SK-N-SH (cell line): ENCODE data around the gene PDK1. TPM values are rescaled to one million over a fixed set of nuclear protein-coding genes. Genes with fewer than 3 reads are reported as not detected.
"Not testable (repeated sequence)": the region's sequence is repeated elsewhere in the genome, so short reads cannot be mapped to it uniquely, and the experiment has no call there.

Experiments used
- CTCF ChIA-PET: fragments of 300-600, 350-600 bp; formaldehyde crosslinking; extraction: SDS; loops from one replicate; lab custom pipeline; 2021; lab: Yijun Ruan, JAX
- POLR2A ChIA-PET: fragments of 350-600 bp; sonication (Branson Sonifier 250); formaldehyde crosslinking; extraction: SDS; loops from one replicate; lab custom pipeline; 2020; ENCODE audit warnings: antibody characterized with exemption, inconsistent platforms; lab: Yijun Ruan, JAX
- DNase-seq: peaks from one replicate; pipeline ENCODE4 v3.0.0; 2012
- H2AFZ ChIP-seq: fragments of 200-600 bp; sonication (generic); 2 replicates; pipeline ENCODE4 v1.8.1; 2016; ENCODE audit warnings: antibody characterized with exemption, mild to moderate bottlenecking, low read depth
- H3F3A ChIP-seq: fragments of 200-600 bp; sonication (generic); replicated peaks from 2 replicates; pipeline ENCODE3; 2016; ENCODE audit warnings: antibody characterized with exemption, mild to moderate bottlenecking; ENCODE audit not compliant: insufficient read depth
- H3K27ac ChIP-seq, 2 experiments: fragments of 200-500 bp in 1 of 2; fragments of 200-600 bp in 1 of 2; sonication (Bioruptor generic) in 1 of 2; sonication (generic), shearing (Covaris generic) in 1 of 2; 2 replicates each; pipeline versions ENCODE4 v1.5.1 to v1.6.1; 2014 to 2016; ENCODE audit warnings: low read depth in 2 of 2, inconsistent platforms in 1 of 2, low read length in 1 of 2, mild to moderate bottlenecking in 1 of 2, mixed read lengths in 1 of 2
- H3K27me3 ChIP-seq: fragments of 200-600 bp; sonication (generic), shearing (Covaris generic); 2 replicates; pipeline ENCODE4 v1.6.1; 2016; ENCODE audit warnings: mixed run types; ENCODE audit not compliant: insufficient read depth
- H3K36me3 ChIP-seq, 2 experiments: fragments of 200-500 bp in 1 of 2; fragments of 200-600 bp in 1 of 2; sonication (Bioruptor generic) in 1 of 2; sonication (generic) in 1 of 2; replicated peaks in 1 of 2; 2 replicates each; pipeline versions ENCODE3 to v1.5.1; 2014 to 2016; ENCODE audit warnings: low read length in 1 of 2, mild to moderate bottlenecking in 1 of 2; ENCODE audit not compliant: insufficient read depth in 2 of 2, control insufficient read depth in 1 of 2
- H3K4me1 ChIP-seq, 2 experiments: fragments of 200-500 bp in 1 of 2; fragments of 200-600 bp in 1 of 2; sonication (Bioruptor generic) in 1 of 2; sonication (generic), shearing (Covaris generic) in 1 of 2; 2 replicates each; pipeline versions ENCODE4 v1.5.1 to v1.6.1; 2014 to 2016; ENCODE audit warnings: low read depth in 1 of 2, low read length in 1 of 2, mixed run types in 1 of 2; ENCODE audit not compliant: insufficient read depth in 2 of 2, control insufficient read depth in 1 of 2
- H3K4me2 ChIP-seq: fragments of 200-600 bp; sonication (generic), shearing (Covaris generic); 2 replicates; pipeline ENCODE4 v1.6.1; 2017; ENCODE audit warnings: mixed run types
- H3K4me3 ChIP-seq, 2 experiments: fragments of 200-500 bp in 1 of 2; fragments of 200-600 bp in 1 of 2; sonication (Bioruptor generic) in 1 of 2; sonication (generic), shearing (Covaris generic) in 1 of 2; 2 replicates each; pipeline versions ENCODE4 v1.5.1 to v1.8.1; 2014 to 2016; ENCODE audit warnings: low read depth in 2 of 2, inconsistent platforms in 1 of 2, low read length in 1 of 2, mild to moderate bottlenecking in 1 of 2, mixed read lengths in 1 of 2, moderate library complexity in 1 of 2
- H3K79me2 ChIP-seq: fragments of 200-600 bp; sonication (generic); 2 replicates; pipeline ENCODE4 v1.8.1; 2017; ENCODE audit warnings: mild to moderate bottlenecking; ENCODE audit not compliant: insufficient read depth
- H3K9ac ChIP-seq: fragments of 200-600 bp; sonication (generic); 2 replicates; pipeline ENCODE4 v1.6.1; 2017; ENCODE audit warnings: mixed run types
- H3K9me2 ChIP-seq: fragments of 200-600 bp; sonication (generic); 2 replicates; pipeline ENCODE4 v1.6.1; 2017; ENCODE audit warnings: mixed run types
- H3K9me3 ChIP-seq: fragments of 200-600 bp; sonication (generic); 2 replicates; pipeline ENCODE4 v1.6.1; 2017; ENCODE audit warnings: mixed run types, mild to moderate bottlenecking, moderate library complexity
- H4K20me1 ChIP-seq: fragments of 200-600 bp; sonication (generic); 2 replicates; pipeline ENCODE4 v1.6.1; 2017; ENCODE audit warnings: mild to moderate bottlenecking, mixed run types; ENCODE audit not compliant: insufficient read depth
- FOXM1 ChIP-seq: IDR thresholded peaks from 2 replicates; pipeline ENCODE4 v1.4.0; 2012; ENCODE audit warnings: low read depth, mild to moderate bottlenecking
- GATA2 ChIP-seq: sonication (generic); formaldehyde crosslinking; IDR thresholded peaks from 2 replicates; pipeline ENCODE4 v1.5.0; 2020; ENCODE audit warnings: mild to moderate bottlenecking, missing genetic modification reagents
- MXI1 ChIP-seq: IDR thresholded peaks from 2 replicates; pipeline ENCODE4 v1.6.1; 2012; ENCODE audit warnings: mild to moderate bottlenecking, low read depth, low read length, improper control_type of control experiment
- RAD21 ChIP-seq: IDR thresholded peaks from 2 replicates; pipeline ENCODE4 v1.6.1; 2012; ENCODE audit warnings: mild to moderate bottlenecking, low read length
- RFX5 ChIP-seq: IDR thresholded peaks from 2 replicates; pipeline ENCODE4 v1.6.1; 2012; ENCODE audit warnings: mild to moderate bottlenecking, improper control_type of control experiment, low read length
- RXRA ChIP-seq: IDR thresholded peaks from 2 replicates; pipeline ENCODE4 v1.4.0; 2012; ENCODE audit warnings: low read depth, mild to moderate bottlenecking, borderline replicate concordance
- SMC3 ChIP-seq: IDR thresholded peaks from 2 replicates; pipeline ENCODE4 v1.6.1; 2012; ENCODE audit warnings: low read depth, low read length, improper control_type of control experiment
- WGBS: methylation state at CpG from one replicate; pipeline ENCODE4 v1.1.6; 2017; ENCODE audit warnings: low lambda C conversion rate; 5-methylcytosine and 5-hydroxymethylcytosine counted together
- polyA plus RNA-seq, 3 experiments: library from polyadenylated mRNA; depleted of rRNA; stranded (reverse); fragments of >200 nt; gene quantifications; 2 replicates each; pipeline ENCODE4 v1.2.3, GENCODE V29; 2012
- TF ChIP-seq, protein P1 (sequence below): IDR thresholded peaks from 2 replicates; pipeline ENCODE4 v1.6.1; 2012; ENCODE audit warnings: mild to moderate bottlenecking, low read depth, low read length, moderate library complexity
- TF ChIP-seq, protein P2 (sequence below): IDR thresholded peaks from 2 replicates; pipeline ENCODE4 v1.4.0; 2012; ENCODE audit warnings: low read depth, borderline replicate concordance
- TF ChIP-seq, protein P3 (sequence below): fragments of 150-350 bp; IDR thresholded peaks from 2 replicates; pipeline ENCODE4 v1.6.1; 2017; ENCODE audit warnings: antibody characterized with exemption, low read length, low read depth, borderline replicate concordance

PDK1 gene
- polyA plus RNA-seq, 1 of the 3 experiments (the other 2 are of a cell fraction), result 5.3 TPM

DNA sequence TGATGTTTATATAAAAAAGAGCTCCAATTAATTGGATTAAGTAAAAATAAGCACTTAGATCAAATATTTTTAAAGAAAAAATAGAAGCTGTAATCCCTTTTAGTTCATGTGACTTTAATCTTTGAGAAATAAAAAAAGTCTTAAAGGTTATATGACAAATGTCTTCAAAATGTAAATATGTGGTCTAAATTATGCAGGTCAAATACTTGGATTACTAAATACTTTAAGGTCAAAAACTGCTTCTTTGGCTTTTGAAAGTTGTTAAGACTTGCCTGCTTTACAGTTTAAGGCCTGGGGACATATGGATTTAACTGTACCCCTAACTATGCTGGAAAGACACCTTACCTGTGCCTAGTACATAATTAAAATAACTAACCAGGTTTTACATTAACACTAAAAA lies 15.5 kb upstream of the PDK1 start (continued):
- TF ChIP-seq, protein P1, sequence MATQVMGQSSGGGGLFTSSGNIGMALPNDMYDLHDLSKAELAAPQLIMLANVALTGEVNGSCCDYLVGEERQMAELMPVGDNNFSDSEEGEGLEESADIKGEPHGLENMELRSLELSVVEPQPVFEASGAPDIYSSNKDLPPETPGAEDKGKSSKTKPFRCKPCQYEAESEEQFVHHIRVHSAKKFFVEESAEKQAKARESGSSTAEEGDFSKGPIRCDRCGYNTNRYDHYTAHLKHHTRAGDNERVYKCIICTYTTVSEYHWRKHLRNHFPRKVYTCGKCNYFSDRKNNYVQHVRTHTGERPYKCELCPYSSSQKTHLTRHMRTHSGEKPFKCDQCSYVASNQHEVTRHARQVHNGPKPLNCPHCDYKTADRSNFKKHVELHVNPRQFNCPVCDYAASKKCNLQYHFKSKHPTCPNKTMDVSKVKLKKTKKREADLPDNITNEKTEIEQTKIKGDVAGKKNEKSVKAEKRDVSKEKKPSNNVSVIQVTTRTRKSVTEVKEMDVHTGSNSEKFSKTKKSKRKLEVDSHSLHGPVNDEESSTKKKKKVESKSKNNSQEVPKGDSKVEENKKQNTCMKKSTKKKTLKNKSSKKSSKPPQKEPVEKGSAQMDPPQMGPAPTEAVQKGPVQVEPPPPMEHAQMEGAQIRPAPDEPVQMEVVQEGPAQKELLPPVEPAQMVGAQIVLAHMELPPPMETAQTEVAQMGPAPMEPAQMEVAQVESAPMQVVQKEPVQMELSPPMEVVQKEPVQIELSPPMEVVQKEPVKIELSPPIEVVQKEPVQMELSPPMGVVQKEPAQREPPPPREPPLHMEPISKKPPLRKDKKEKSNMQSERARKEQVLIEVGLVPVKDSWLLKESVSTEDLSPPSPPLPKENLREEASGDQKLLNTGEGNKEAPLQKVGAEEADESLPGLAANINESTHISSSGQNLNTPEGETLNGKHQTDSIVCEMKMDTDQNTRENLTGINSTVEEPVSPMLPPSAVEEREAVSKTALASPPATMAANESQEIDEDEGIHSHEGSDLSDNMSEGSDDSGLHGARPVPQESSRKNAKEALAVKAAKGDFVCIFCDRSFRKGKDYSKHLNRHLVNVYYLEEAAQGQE, result no peak
- TF ChIP-seq RAD21 (no peak), RFX5 (no peak), GATA2 (CRISPR knock-in tag) (no peak), FOXM1 (no peak)
- TF ChIP-seq, all 33 proteins: peak for 0

DNA sequence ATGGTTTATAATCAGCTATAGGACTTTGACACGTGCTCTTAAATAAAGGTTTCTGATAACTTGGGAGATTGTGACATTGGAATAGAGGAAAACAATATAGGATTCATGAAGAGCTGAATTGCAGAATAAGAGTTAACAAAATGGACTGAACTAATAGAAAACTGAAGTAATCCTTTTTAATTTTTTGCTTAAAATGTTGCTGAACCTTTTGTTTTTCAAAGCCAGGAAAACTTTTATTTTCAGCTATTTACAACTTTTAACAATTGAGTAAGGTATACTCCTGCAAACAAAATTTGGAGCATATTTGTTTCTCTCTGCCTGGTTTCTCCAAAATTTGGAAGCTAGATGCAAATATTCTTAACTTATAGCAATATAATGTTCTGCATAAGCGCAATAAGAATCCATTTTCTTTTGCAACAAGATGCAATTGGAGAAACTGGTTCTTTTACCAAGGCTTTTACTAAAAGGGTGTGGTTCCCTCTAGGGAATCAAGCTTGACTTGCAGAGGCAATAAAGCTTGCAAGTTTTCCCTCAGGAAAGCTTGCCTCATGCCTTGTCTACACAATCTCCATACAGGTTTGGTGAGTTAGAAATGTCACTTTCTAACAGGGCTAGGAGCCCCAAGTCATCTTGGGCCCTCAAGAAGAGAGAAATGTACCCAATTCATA lies 10.3 kb upstream of the PDK1 start:
- POLR2A ChIA-PET, result no interaction called here
- H3K4me2 ChIP-seq, result no peak overlapping the region
- no peak overlapping the region for H3K9ac ChIP-seq
- 50% methylated on average over 2 of the region's 2 CpGs for WGBS
- no peak overlapping the region for H3K27ac ChIP-seq
- H3F3A ChIP-seq, result no peaks in the 10 kb centered on the region
- no peaks in the 10 kb centered on the region for H3K79me2 ChIP-seq
- no peaks in the 10 kb centered on the region for H3K4me1 ChIP-seq
- H2AFZ ChIP-seq, result no peak overlapping the region
- no peaks in the 10 kb centered on the region for H3K36me3 ChIP-seq
- DNase-seq, result no peak
- CTCF ChIA-PET, result no interaction called here
- H3K27me3 ChIP-seq, result no peaks in the 10 kb centered on the region
- TF ChIP-seq, protein P2, sequence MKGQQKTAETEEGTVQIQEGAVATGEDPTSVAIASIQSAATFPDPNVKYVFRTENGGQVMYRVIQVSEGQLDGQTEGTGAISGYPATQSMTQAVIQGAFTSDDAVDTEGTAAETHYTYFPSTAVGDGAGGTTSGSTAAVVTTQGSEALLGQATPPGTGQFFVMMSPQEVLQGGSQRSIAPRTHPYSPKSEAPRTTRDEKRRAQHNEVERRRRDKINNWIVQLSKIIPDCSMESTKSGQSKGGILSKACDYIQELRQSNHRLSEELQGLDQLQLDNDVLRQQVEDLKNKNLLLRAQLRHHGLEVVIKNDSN, result no peak
- H4K20me1 ChIP-seq, result no peaks in the 10 kb centered on the region
- H3K4me3 ChIP-seq, result no peak overlapping the region
- no peaks in the 10 kb centered on the region for H3K9me2 ChIP-seq
- H3K9me3 ChIP-seq, result peaks cover 8% of the 10 kb centered on the region; the same call in 1 of the 2 replicates

DNA sequence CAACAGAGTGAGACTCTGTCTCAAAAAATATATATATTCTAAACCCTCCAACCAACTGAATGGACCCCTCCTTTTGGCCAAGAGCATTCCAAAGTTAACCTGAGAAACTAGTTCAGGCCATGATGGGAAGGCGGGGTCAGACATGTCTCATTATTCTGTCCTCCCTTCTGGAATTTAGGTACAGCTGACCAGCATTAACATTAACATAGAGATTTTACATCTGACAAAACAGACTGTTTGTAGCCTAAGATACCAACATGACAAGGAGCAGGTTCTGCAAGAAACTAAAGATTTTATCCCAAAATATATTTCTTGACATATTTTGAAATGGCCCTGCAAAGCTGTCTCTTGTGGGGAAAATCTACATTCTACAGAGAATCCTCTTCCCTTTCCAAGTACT lies 6.8 kb upstream of the PDK1 start:
- no peaks in the 10 kb centered on the region for H3F3A ChIP-seq
- no peak for TF ChIP-seq MXI1
- no peak for TF ChIP-seq SMC3
- TF ChIP-seq, protein P3, sequence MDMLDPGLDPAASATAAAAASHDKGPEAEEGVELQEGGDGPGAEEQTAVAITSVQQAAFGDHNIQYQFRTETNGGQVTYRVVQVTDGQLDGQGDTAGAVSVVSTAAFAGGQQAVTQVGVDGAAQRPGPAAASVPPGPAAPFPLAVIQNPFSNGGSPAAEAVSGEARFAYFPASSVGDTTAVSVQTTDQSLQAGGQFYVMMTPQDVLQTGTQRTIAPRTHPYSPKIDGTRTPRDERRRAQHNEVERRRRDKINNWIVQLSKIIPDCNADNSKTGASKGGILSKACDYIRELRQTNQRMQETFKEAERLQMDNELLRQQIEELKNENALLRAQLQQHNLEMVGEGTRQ, result no peak
- TF ChIP-seq RXRA, result no peak
- TF ChIP-seq, protein P2, result no peak

DNA sequence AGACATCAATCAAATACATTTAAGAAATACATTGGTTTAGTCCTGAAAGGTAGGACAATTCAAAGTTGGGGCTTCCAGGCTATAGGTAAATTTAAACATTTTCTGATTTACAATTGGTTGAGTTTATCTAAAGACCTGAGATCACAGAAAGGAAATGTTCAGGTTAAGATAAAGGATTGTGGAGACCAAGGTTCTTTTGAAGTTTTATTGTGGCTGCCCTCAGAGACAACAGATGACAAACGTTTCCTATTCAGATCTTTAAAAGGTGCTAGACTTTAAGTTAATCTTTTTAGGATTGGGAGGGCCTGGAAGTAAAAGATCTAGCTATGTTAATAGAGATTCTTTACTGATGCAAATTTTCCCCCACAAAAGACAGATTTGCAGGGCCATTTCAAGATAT lies 6.1 kb upstream of the PDK1 start:
- POLR2A ChIA-PET, result not testable (repeated sequence)

More for the DNA sequence above, 6.8 kb upstream of the PDK1 start:
- no peaks in the 10 kb centered on the region for H3K27me3 ChIP-seq
- no peak overlapping the region for H3K4me3 ChIP-seq
- no peaks in the 10 kb centered on the region for H4K20me1 ChIP-seq
- WGBS, result 83% methylated on average over 1 of the region's 1 CpG
- no peaks in the 10 kb centered on the region for H3K36me3 ChIP-seq
- H3K79me2 ChIP-seq, result no peaks in the 10 kb centered on the region
- CTCF ChIA-PET, result no interaction called here
- H2AFZ ChIP-seq, result no peak overlapping the region
- no peak for DNase-seq
- no peak overlapping the region for H3K4me2 ChIP-seq
- H3K9ac ChIP-seq, result no peak overlapping the region
- no peak overlapping the region for H3K27ac ChIP-seq
- H3K9me3 ChIP-seq, result peaks cover 8% of the 10 kb centered on the region; the same call in 1 of the 2 replicates
- POLR2A ChIA-PET, result no interaction called here
- H3K4me1 ChIP-seq, result peaks cover 0 to 4% of the 10 kb centered on the region in 2 experiments; a peak in 1 of 4 replicates
- H3K9me2 ChIP-seq, result no peaks in the 10 kb centered on the region

More for the DNA sequence above, 6.1 kb upstream of the PDK1 start:
- H3K4me2 ChIP-seq, H3K4me1 ChIP-seq, CTCF ChIA-PET, H2AFZ ChIP-seq, H3K9ac ChIP-seq, DNase-seq, H3F3A ChIP-seq, H3K79me2 ChIP-seq, H3K36me3 ChIP-seq, H4K20me1 ChIP-seq, H3K4me3 ChIP-seq, H3K9me2 ChIP-seq, H3K27ac ChIP-seq, H3K27me3 ChIP-seq, H3K9me3 ChIP-seq: not testable (repeated sequence)
- 58% methylated on average over 1 of the region's 1 CpG for WGBS
